ENCODE results near the gene USP49.

The USP49 gene

GRCh38 chr6:41901882-41902519 lies 6.8 kb upstream of the USP49 start:
- Mint-ChIP-seq H3K4me3 (no peak overlapping the region), H3K27me3 (ENCODE audit: low read depth) (no peaks in the 10 kb centered on the region), H3K9me3 (no peaks in the 10 kb centered on the region), H3K27ac (no peak overlapping the region), H3K4me1 (no peaks in the 10 kb centered on the region), H3K36me3 (ENCODE audit: low read depth) (peaks cover 27% of the 10 kb centered on the region)
- TF ChIP-seq CTCF (IDR thresholded peaks at IDR 0.05; ENCODE audit: unreplicated experiment in 3 of 3), result no peak

- H3K4me1 Mint-ChIP-seq, result peaks cover 6% of the 10 kb centered on the region
- H3K4me3 Mint-ChIP-seq, result no peak overlapping the region
- H3K9me3 Mint-ChIP-seq, result no peaks in the 10 kb centered on the region
- TF ChIP-seq CTCF (IDR thresholded peaks at IDR 0.05; ENCODE audit: unreplicated experiment in 3 of 3), result no peak
- H3K27me3 Mint-ChIP-seq (ENCODE audit: low read depth), result no peaks in the 10 kb centered on the region
- H3K27ac Mint-ChIP-seq, result no peak overlapping the region
- H3K36me3 Mint-ChIP-seq (ENCODE audit: low read depth), result peaks cover 18% of the 10 kb centered on the region
Measured at GRCh38 chr6:41900861-41901260, 5.7 kb upstream of the USP49 start.

- Mint-ChIP-seq H3K27me3 (ENCODE audit: low read depth) (no peaks in the 10 kb centered on the region), H3K4me1 (peaks cover 10% of the 10 kb centered on the region), H3K27ac (peak overlapping the region in 1 of 3 experiments; percentile 5), H3K36me3 (ENCODE audit: low read depth) (no peaks in the 10 kb centered on the region), H3K4me3 (no peak overlapping the region), H3K9me3 (no peaks in the 10 kb centered on the region)
- no peak for TF ChIP-seq CTCF (IDR thresholded peaks at IDR 0.05; ENCODE audit: unreplicated experiment in 3 of 3)
Measured at GRCh38 chr6:41896281-41896680, 1.1 kb upstream of the USP49 start.

- H3K36me3 Mint-ChIP-seq (ENCODE audit: low read depth), result no peaks in the 10 kb centered on the region
- H3K9me3 Mint-ChIP-seq, result no peaks in the 10 kb centered on the region
- H3K27ac Mint-ChIP-seq, result no peak overlapping the region
- H3K4me1 Mint-ChIP-seq, result peaks cover 10% of the 10 kb centered on the region
- no peaks in the 10 kb centered on the region for H3K27me3 Mint-ChIP-seq (ENCODE audit: low read depth)
- no peak for TF ChIP-seq CTCF (IDR thresholded peaks at IDR 0.05; ENCODE audit: unreplicated experiment in 3 of 3)
- H3K4me3 Mint-ChIP-seq, result no peak overlapping the region
Measured at GRCh38 chr6:41894366-41895299, 542 bp downstream of the USP49 start.

GRCh38 chr6:41892921-41893564 lies 2.1 kb downstream of the USP49 start:
- no peak for TF ChIP-seq CTCF (IDR thresholded peaks at IDR 0.05; ENCODE audit: unreplicated experiment in 3 of 3)
- no peaks in the 10 kb centered on the region for H3K36me3 Mint-ChIP-seq (ENCODE audit: low read depth)
- H3K4me3 Mint-ChIP-seq, result no peak overlapping the region
- H3K27me3 Mint-ChIP-seq (ENCODE audit: low read depth), result no peaks in the 10 kb centered on the region
- peaks cover 10% of the 10 kb centered on the region for H3K4me1 Mint-ChIP-seq
- H3K9me3 Mint-ChIP-seq, result no peaks in the 10 kb centered on the region
- no peak overlapping the region for H3K27ac Mint-ChIP-seq

Data from nephron (organoid).